GM19397 (cell line): ENCODE results near the gene SIVA1.
"Not testable (repeated sequence)": the region's sequence is repeated elsewhere in the genome, so short reads cannot be mapped to it uniquely, and the experiment has no call there.

ENCODE experiments used
- ATAC-seq: cut with Tn5 transposase; IDR thresholded peaks from one replicate; pipeline ENCODE4 v1.9.1; 2021; ENCODE audit warnings: mild to moderate bottlenecking, moderate library complexity; ENCODE audit not compliant: unreplicated experiment

Gene SIVA1

DNA sequence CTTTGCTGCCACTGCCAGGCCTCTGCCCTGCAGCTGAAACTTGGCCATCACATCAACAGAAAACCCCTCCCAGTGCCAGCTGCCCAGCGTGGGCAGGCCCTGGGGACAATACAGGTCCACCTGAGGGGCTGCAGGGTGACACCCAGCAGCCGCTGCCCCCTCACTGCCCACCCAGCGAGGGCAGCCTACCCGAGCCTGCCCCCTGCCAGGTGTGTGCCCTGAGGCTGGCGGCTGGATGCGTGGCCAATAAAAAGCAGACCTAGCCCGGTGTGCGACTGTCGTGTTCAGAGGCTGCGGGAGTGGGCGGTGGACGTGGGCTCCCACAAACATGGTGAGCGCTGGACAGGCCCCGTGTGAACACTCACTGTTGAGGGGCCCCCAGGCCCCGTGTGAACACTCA is 33.6 kb upstream of the SIVA1 start:
- no peak for ATAC-seq

DNA sequence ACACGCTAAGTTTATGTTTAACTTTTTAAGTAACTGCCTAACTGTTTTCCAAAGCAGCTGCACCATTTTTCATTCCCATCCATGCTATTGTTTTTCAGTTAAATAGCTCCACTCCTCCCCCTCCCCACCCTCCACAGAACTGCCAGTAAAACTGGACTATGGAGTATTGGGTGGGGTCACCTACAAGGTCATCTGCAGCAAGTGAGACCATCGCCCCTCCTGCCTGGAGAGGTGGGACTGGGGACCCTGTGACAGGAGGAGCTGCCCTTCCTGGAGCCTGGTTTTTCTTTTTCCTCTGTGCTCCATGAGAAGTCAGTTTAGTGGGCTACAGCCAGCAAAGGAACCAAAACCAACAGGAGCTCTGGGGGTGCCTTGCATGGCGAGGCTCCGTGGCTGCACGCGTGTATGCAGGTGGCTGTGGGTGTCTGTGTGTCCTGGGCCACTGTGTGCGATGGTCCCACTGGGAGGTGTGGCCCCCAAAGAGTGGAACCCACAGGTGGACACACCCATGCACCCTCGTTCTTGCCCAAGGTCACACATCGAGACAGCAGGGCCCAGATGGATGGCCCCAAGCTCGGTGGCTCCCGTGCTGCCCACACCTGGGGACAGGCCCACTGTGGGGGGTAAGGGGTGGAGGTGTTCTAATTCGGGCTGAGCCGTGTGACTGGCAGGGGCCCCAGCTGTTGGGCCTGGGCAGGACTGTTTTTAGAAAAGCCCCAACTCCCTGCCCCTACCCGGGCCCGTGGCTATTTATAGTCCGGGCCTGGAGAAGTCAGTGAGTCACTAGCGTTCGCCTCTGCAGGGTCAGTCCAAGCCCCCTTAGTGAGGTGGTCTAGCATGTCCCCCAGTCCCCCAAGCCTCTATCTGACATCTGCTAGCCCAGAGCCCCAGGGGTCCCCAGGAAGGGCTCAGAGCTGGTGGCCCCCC is 31.2 kb upstream of the SIVA1 start:
- no peak for ATAC-seq

DNA sequence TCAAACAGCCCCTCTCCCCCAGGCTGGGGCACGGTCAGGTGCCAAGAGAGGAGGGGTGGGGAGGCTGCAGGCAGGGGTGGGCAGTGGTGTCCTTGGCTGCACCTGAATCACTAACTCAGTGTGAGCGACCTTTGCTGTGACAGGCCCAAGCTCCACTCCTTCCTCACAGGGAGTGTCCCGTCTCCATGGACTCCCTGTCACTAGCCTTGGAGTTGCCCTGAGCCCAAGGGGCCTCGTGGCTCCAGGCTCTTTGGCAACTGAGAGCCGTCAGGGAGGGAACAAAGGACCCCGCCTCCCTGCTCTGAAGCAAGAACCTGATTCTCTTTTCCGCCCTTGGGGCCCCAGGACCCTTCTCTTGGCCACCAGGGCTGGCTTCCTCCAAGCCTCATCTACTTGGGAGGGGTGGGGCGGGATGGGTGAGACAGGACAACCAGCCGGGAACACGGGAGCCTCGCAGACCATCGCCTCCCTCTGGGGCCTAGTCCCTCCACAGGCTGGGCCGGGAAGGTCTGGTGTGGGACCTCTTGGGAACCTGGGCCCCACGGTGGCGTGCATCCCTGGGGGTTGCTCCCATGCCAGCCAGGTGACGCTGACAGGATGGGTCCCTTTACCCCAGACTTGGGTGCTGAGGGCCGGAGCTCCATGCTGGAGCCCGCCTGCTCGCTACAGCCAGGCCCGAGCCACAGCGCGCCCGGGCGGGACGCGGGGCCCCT is 29.9 kb upstream of the SIVA1 start:
- ATAC-seq, result no peak

GRCh38 chr14:104723651-104724406 is 29.1 kb upstream of the SIVA1 start, which contains the start of gene ADSS1:
Gene ADSS1 (plus strand): TSS chr14:104724229. CDS start chr14:104724271, 42 bp downstream.
- ATAC-seq, result peak; percentile 46

DNA sequence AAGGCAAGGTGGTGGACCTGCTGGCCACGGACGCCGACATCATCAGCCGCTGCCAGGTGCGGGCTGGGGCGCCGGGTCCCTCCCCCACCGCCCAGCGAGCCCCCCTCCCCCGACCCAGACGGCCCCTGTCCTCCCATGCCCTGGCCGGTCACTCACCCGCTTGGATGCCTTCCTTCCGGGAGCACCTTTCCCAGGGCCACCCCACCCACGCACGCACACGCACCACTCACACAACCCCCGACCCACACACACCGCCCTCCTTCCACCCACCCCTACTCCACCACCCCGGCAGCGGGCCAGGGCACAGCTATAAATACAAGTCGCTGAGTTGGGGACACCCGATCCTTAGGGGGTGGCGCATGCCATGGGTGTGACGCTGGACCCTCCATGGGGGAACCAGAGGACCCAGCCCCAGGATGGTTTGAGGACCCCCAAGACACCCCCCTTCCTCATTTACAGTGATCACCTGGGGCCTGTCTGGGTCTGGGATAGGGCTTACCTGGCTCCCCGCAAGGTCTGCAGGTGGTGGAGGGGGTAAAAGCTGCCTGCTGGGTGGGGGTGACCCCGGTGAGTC is 28.5 kb upstream of the SIVA1 start:
- peak; percentile 10 for ATAC-seq

GRCh38 chr14:104724981-104725771 is 27.8 kb upstream of the SIVA1 start:
- ATAC-seq, result no peak

DNA sequence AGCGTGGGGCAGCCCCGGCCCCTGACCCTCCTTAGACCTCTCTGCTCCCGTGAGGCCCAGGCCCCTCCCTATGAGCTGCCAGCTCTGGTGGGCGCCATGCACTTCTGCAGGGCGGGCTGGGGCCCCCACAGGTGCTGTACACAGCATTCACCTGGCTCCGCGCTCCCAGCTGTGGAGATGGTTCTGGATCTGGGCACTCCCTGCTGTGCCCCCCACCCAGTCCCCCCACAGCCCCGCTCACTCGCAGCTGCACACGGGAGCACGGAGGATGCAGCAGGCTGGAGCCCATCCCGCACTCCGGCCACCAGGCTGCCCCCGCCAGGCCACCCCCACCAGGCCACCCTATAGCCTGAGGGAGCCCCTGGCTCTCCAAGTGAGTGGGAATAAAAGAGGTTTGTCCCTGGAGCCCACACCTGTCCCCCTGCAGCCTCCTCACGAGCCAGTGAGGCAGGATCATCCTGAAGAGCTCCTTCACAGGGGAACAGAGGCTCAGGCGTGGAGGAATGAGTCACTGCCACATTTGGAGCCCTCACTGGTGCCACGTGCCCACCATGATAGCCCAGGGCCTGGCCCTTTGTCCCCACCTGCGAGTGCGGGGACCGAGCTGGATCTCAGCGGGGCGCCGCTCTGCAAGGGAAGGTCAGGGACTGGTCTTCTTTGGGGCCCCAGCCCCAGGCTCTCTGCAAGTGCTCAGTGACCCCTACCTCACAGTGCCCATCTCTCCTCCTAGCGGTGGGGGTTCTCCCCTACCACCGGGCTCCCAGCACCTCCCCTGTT is 27.0 kb upstream of the SIVA1 start:
- no peak for ATAC-seq

DNA sequence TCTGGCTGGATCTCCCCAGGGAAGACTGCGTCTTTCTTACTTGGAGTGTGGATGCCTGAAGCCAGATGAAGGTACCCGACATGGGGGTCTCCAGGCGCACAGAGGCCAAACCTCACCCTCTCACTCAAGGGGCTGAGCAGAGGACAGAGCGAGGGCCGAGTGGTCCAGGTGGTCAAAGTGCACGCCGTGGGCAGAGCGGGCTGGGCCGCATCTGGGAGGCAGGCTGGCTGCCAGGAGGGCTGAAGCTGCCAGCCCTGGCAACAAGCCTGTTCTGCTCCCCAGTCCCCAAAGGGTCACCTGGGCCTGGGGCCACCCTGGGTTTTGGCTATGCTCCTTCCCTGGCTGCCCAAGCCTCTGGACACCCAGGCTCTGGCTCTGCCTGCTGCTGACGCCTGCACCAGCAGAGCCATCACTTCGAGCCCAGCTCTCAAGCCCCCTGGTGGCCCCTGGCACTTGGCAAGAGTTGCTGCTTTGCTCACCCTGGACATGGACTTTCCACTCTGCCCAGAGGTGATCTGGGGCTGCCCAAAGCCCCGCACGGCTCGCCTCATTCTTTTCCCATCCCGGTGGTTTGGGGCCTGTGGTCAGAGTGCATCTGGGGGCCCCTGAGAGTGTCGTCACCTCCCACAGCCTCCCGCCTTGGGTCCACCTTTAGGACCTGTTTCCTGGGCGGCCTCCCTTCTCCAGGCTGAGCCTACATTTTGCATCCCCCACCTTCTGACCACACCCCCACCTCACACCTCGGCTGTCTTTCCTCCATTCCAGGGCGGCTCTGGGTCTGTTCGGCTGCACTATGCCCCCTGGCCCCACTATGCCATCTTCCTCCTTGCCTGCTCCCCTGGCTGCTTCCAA is 26.1 kb upstream of the SIVA1 start:
- ATAC-seq, result no peak

DNA sequence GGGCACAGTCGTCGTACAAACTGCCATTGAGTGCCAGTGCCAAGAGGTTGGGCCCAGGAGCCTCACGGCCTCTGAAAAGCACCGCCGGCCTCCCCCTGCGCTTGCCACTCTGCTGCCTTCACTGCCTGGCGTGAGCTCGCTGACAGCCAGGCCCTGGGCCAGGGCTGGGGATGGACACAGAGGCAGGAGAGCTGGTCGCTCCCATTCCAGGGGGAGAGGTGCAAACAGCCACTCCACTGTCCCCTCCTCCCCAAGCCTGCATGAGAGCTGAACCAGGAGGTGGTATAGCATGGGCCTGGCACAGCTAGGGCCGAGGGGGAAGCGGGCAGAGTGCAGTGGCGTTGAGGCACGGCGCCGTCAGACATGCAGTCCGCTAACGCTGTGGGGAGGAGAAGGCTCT is 24.3 kb upstream of the SIVA1 start:
- no peak for ATAC-seq

- not testable (repeated sequence) for ATAC-seq
These were observed 23.6 kb upstream of the SIVA1 start for GRCh38 chr14:104729176-104729834.

DNA sequence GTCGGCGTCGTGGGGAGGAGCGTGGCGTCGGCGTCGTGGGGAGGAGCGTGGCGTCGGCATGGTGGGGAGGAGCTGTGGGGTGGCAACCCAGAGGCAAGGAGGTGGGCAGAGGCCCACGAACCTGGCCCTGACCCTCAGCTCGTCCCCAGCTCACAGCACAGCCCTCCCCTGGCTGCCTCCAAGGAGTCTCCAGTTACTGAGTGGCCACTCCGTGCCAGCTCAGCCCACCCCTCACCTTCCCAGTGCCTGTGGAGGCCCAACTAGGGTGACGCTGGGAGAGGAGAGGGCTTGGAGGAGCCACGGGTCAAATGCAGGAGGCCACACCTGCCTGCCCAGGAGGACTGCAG is 23.1 kb upstream of the SIVA1 start:
- no peak for ATAC-seq

- ATAC-seq, result no peak
These were observed 22.5 kb upstream of the SIVA1 start for GRCh38 chr14:104730487-104730886.

- ATAC-seq, result no peak
These were observed 21.3 kb upstream of the SIVA1 start for GRCh38 chr14:104731320-104732294.

GRCh38 chr14:104732355-104732804 is 20.6 kb upstream of the SIVA1 start:
- no peak for ATAC-seq

DNA sequence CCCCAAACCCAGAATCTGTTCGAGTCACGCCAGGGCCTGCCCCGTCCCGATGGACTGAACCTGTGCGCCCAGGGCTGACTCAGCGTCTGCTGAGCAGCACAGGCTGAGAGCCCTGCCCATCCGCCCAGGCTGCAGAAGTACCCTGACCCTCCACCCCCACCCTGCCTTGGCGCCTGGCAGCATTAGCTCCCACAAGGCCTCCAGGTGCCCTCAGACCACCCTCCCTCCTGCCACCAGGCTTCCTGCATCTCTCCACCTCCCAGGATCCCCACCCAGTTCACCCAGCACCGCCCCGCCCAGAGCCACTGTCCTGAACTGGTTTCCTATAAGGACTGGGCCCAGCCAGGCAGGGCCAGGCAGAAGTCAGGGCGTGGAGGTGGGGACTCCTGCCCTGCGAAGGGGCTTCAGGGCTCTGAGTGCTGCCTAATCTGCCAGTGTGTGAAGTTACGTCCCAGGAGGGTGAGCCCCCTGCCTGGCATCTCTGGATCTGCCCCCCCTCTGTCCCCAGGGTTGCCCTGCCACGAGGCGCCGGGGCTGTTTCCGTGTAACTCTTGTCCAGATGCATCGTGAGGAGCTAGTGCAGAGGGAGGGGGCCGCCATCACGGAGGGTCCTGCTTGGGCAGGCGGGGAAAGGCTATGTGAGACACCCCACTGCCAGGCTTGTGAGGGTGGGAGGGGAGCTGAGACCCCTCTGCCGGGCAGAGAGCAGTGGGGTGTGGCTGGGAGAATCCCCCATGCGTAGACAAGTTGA is 19.8 kb upstream of the SIVA1 start:
- no peak for ATAC-seq

DNA sequence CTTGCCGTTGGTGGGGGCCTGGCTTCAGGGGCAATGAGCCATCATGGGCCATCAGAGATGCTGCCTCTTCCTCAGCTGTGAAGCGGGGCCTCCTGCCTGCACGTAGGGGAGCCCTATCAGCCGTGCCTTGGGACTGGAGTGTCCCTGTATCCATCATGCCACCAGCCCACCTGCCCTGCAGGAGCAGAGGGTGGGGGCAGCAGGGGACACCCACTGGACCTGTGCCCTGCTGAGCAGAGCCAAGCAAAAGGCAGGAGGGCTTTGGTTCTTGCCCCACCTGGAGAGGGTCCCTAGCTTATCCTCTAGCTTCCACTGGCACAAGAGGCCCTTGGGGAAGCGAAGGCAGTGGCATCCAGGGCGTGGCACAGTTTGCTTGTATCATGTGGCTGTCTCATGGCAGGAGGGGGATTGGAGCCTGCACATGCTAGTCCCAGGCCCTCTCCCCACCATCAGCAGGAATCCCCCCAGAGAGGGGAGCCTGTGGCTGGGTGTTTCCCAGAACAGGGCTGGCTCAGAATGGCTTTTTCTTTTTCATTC is 18.8 kb upstream of the SIVA1 start:
- no peak for ATAC-seq
